ENCODE results near the gene DIP2C.

GRCh38 chr10:287814-288213 is 401.7 kb downstream of the DIP2C start:
- TF ChIP-seq POLR2AphosphoS5 (IDR thresholded peaks at IDR 0.05): no peak
- TF ChIP-seq CTCF (IDR thresholded peaks at IDR 0.05): no peak
- no peak for TF ChIP-seq POLR2A (IDR thresholded peaks at IDR 0.05)
